Measurements from ENCODE around the gene MAPK8IP1. TPM values are rescaled to one million over a fixed set of nuclear protein-coding genes. Genes with fewer than 3 reads are reported as not detected.

MAPK8IP1 gene
- total RNA-seq, 1 donor from 2014 or later = 5.1 TPM

GRCh38 chr11:45907911-45908370 is 22.5 kb downstream of the MAPK8IP1 start:
- DNase-seq (ENCODE audit: low read depth, low spot score) = no peak

DNA sequence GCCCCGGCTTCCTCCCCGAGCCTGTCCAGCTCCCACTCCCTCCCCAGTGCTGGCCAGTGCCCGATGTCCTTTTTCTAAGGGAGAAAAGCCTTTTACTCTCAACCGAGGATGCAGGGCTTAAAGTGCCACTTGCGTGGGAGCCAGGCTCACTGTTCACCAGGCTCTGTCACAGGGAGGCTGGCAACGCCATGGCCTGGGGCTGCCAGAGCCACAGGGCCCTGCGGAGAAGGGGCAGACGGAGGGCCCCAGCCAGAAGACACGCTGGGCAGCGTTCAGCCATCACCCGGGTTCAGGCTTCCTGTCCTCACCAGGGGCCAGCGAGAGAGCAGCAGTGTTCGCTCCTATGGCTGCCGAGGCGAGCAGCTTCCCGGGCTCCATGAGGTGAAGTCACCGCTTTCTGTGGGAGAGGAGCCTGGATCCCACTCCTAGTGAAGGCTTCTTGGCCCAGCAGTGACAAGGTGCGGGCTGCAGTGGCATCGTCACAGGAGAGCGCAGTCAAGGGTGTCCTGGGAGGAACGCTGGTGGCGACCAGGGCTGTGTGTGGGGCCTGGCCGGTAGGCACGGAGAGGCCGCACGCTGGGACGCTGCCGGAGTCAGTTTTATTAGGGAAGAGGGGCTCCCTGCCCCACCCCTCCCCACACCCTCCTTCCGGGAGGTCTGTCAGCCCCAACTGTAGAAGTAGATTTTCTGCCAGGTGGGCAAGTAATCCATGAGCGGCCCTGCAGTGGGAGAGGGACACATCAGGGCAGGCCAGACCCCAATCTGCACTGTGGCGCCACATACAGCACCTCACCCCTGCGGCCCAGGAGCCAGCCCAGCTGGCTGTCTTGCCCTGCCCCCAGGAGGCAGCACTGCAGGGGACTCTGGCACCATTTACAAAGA is 24.4 kb downstream of the MAPK8IP1 start:
- DNase-seq (ENCODE audit: low read depth, low spot score) = no peak

- no peak for DNase-seq (ENCODE audit: low read depth, low spot score)
Observed at GRCh38 chr11:45910623-45911022, 25.2 kb downstream of the MAPK8IP1 start.

- DNase-seq (ENCODE audit: low read depth, low spot score) = no peak
Observed at GRCh38 chr11:45913514-45913913, 28.1 kb downstream of the MAPK8IP1 start.

- no peak for DNase-seq (ENCODE audit: low read depth, low spot score)
Observed at GRCh38 chr11:45913942-45914635, 28.6 kb downstream of the MAPK8IP1 start.

DNA sequence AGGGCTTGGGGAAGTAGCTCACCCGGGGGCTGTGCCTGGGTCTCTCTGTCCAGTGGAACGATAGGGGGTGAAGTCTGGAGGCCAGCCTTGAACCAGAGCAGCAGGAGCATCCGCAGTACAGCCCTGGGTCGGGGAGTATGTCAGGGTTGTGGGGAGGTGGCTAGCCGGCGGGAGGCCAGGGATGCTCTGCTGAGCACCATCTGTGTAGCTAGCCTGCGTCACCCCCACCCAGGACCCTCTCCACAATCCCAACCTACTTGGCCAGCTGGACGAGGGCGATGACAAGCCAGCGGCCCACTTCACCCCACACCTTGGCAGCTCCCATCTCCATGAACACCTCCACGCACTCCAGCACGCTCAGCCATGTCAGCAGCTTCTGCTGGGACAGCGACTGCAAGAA is 30.0 kb downstream of the MAPK8IP1 start:
- no peak for DNase-seq (ENCODE audit: low read depth, low spot score)

DNA sequence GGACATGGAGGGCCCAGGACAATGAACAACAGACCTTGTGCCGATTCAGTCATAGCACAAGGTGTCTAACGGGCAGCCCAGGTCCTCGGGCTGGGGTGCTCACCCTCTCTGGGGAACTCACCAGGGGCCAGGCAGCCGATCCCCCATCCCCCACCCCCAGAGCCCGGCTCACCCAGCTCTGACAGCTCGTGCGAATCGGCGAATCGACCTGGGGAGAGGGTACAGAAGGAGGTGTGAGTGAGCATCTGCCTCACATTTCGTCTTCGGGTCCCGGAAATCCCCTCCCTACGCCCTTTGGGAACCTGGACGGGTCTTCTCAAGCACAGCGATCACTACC is 31.8 kb downstream of the MAPK8IP1 start:
- no peak for DNase-seq (ENCODE audit: low read depth, low spot score)

DNA sequence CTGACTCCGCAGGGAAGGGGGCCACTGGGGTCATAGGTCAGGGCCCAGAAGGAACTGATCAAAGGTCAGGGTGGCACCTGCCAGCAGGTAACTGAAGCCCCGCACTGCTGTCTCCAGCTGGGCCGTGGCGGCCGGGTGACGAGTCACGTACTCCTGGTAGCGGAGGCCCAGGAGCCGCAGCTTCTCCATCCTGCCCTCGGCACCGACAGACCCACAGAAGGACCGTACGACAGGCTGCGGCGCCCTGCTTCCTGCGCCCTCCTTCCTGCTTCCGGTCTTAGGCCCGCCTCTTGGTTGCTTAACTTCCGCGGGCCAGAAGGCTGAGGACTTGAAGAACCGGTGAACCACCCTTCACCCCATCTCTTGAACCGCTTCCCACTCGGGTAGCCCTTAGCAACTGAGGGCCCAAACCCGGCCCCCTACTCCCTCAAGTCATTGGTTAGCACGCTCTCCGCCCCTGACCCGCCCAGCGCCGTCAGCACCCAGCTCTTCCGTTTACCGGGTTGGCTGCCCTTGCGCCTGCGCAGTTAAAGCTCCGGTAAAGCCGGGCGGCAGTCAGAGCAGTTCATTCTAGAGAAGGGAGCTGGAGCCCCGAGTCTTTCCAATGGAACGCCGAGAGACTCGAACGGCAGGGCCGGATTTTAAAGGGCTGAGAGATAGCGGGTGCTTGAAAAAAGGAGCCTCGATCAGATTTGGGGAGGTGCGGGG is 32.3 kb downstream of the MAPK8IP1 start, which contains the start of gene PEX16:
Gene PEX16, minus strand, starts transcription at position 255 of the 708 bp plus-strand sequence. Its CDS starts 66 bp downstream, at position 189.
- peak; percentile 98 for DNase-seq (ENCODE audit: low read depth, low spot score)

- DNase-seq (ENCODE audit: low read depth, low spot score) = peak; percentile 30
Observed at GRCh38 chr11:45918331-45918941, 33.0 kb downstream of the MAPK8IP1 start.

- DNase-seq (ENCODE audit: low read depth, low spot score) = no peak
Observed at GRCh38 chr11:45918962-45919675, 33.7 kb downstream of the MAPK8IP1 start.

DNA sequence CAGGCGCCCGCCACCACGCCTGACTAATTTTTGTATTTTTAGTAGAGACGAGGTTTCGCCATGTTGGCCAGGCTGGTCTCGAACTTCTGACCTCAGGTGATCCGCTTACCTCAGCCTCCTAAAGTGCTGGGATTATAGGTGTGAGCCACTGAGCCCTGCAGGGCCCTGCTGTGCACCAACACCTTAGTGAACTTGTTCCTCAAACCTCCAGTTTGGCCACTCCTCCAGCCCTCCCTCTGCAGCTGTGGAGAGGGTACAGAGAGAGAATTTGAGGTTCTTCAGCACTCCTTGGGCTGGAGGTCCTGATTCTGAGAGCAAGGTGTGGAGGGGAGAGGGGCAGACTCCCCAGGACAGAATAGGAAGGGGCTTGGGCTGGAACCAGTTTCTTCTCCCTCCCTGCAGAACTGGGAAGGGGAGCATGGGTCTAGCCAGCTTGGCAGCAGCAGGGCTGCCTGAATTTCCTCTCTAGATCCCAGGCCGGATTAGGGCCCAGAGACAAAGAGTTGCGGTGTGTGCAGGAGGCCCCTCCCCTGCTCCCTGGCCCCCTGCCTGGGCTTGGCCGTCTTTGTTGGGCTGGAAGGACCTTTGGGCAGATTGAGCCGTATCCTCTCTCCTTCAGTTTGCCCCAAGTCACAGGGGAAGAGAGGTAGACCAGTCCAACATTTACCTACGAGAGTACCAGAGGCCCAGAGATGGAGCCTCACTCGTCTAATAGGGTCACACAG is 34.5 kb downstream of the MAPK8IP1 start:
- DNase-seq (ENCODE audit: low read depth, low spot score) = no peak

DNA sequence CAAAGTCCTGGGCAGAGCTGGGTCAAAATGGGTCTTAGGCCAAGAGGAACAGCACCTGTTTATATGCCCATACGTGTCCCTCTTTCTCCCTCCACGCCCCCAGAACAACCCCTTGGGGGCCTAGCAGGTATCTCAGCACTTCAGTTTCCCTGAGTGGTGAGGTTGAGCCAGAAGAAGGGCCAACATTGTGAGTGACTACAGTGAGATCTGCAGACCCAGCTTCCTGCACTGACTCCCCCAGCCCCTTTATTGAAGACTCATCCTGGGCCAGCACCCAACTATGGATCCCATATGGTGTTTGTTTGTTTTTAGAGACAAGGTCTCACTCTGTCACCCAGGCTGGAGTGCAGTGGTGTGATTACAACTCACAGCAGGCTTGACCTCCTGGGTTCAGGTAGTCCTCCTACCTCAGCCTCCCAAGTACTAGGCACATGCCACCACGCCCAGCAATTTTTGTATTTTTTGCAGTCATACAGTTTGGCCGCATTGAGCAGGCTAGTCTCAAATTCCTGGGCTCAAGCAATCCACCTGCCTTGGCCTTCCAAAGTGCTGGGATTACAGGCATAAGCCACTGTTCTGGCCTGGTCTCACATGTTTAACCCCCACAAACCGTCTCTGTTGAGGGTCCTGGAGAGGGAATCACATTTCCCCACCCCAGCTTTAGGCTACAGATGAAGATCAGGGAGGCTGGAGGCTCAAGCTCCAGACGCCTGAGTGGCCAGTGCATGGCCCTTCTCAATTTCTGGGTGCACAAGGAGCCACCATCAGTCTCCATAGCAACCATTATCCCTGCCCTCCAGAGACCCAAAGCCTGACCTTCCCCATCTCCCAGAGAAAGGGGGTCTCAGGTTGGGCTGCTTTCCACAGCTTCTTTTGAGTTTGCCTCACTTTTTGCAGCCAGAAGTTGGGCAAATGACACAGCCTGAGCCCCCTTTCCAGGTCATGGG is 35.4 kb downstream of the MAPK8IP1 start:
- no peak for DNase-seq (ENCODE audit: low read depth, low spot score)

DNA sequence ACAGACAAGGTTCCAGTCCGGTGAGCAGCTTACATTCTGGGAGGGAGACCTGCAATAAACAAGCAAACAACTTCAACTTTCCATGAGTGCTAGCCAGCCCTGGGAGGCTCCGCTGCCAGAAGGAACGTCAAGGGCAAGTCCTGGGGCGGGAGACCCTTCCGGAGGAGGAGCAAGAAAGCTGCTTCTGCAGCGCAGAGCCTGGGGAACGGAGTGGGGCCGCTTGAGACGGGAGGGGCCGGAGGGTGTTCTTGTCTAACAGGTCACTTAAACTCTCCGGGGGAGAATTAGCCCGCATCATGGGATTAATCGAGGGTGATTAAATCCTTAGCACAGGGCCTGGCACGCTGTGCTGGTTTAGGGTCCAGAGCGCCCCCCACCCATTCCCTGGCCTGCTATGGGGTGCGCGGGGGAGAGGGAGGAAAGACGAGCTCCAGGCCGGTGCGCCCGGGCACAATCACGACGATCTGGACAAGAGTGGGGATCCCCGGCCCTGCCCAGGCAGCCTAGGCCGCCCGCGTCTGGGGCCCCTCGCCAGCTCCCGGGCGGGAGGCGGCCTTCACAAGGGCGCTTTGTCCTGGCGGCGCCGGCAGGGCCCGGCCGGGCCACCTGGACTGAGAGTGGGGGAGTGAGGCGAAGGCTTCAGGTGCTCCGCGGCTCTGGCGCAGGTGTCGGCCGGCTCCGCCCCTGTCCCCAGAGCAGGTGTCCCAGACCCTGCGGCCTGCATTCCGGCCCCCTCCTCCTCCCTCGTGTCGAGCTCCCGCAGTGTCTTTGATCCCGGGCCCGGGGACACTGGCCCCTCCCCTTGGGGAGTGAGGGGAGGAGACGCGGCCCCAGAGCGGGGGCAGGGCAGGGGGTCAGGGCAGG is 36.3 kb downstream of the MAPK8IP1 start:
- DNase-seq (ENCODE audit: low read depth, low spot score) = no peak

- no peak for DNase-seq (ENCODE audit: low read depth, low spot score)
Observed at GRCh38 chr11:45922425-45923082, 37.1 kb downstream of the MAPK8IP1 start, which contains the start of gene LARGE2. LARGE2 (plus strand) TSS chr11:45922656; CDS start chr11:45922883, 227 bp downstream.

- no peak for DNase-seq (ENCODE audit: low read depth, low spot score)
Observed at GRCh38 chr11:45924036-45924915, 38.8 kb downstream of the MAPK8IP1 start.

DNA sequence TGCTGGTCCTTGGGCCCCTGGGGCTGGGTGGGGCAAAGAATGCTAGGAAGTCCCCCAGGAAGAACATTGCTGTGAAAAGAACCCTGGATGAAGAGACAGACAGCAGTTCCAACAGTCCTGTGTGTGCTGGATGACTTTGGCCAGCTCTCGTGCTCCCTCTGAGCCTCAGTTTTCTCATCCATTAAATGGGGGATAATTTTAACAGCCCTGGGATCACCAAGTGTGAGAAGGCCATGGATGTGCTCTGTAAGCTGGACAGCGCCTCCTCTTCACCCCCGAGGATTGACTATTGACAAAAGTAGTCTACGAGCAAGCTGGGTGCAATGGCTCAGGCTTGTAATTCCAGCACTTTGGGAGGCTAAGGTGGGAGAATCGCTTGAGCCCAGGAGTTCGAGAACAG is 39.5 kb downstream of the MAPK8IP1 start:
- no peak for DNase-seq (ENCODE audit: low read depth, low spot score)
